T1000 (cell line): ENCODE measurements around the gene C5orf34.
A peak's percentile ranks its signal among the peaks of the same experiment; 100 is the strongest.
"Not testable (repeated sequence)": the region's sequence is repeated elsewhere in the genome, so short reads cannot be mapped to it uniquely, and the experiment has no call there.

Source experiments
- DNase-seq: peaks from one replicate; lab custom pipeline; 2025; ENCODE audit warnings: mixed read lengths; lab: John Stamatoyannopoulos, UW

C5orf34 gene

GRCh38 chr5:43514025-43514424 lies 923 bp downstream of the C5orf34 start:
- no peak for DNase-seq

GRCh38 chr5:43511062-43511461 lies 3.9 kb downstream of the C5orf34 start:
- DNase-seq: not testable (repeated sequence)

- DNase-seq: no peak
Observed at GRCh38 chr5:43498581-43498980, 16.4 kb downstream of the C5orf34 start.

GRCh38 chr5:43497311-43498104 lies 17.4 kb downstream of the C5orf34 start:
- DNase-seq: no peak

GRCh38 chr5:43491326-43491725 lies 23.6 kb downstream of the C5orf34 start:
- no peak for DNase-seq

- DNase-seq: no peak
Observed at GRCh38 chr5:43486353-43486752, 28.6 kb downstream of the C5orf34 start.

- no peak for DNase-seq
Observed at GRCh38 chr5:43485406-43485805, 29.5 kb downstream of the C5orf34 start.

- DNase-seq: peak; percentile 73
Observed at GRCh38 chr5:43484106-43484849, 30.7 kb downstream of the C5orf34 start.

- DNase-seq: peak; percentile 78
Observed at GRCh38 chr5:43483298-43484105, 31.4 kb downstream of the C5orf34 start, which contains the start of gene TMEM267. TSS of gene TMEM267 (minus strand) at chr5:43483865. CDS start at chr5:43453969, 29,896 bp downstream.

- DNase-seq: no peak
Observed at GRCh38 chr5:43482490-43483297, 32.3 kb downstream of the C5orf34 start.

- DNase-seq: no peak
Observed at GRCh38 chr5:43469671-43470391, 45.1 kb downstream of the C5orf34 start.

- DNase-seq: no peak
Observed at GRCh38 chr5:43467100-43467499, 47.8 kb downstream of the C5orf34 start.

GRCh38 chr5:43465455-43465854 lies 49.5 kb downstream of the C5orf34 start:
- DNase-seq: not testable (repeated sequence)

- no peak for DNase-seq
Observed at GRCh38 chr5:43461066-43461465, 53.9 kb downstream of the C5orf34 start.

GRCh38 chr5:43456556-43456955 lies 58.4 kb downstream of the C5orf34 start:
- no peak for DNase-seq

GRCh38 chr5:43441575-43441974 lies 73.4 kb downstream of the C5orf34 start:
- DNase-seq: not testable (repeated sequence)

- DNase-seq: no peak
Observed at GRCh38 chr5:43437062-43437660, 77.8 kb downstream of the C5orf34 start.
